ENCODE results near the gene MBOAT1. TPM values are rescaled to one million over a fixed set of nuclear protein-coding genes. Genes with fewer than 3 reads are reported as not detected.

The MBOAT1 gene
- total RNA-seq, 4 donors from 2014 or later = 17.3 to 57.0 (median 45.2) TPM

- Histone ChIP-seq H3K4me1 (peaks cover 0 to 6% (median 2%) of the 10 kb centered on the region in 4 donors), H3K4me3 (no peak overlapping the region), H3K36me3 (no peaks in the 10 kb centered on the region), H3K27me3 (no peaks in the 10 kb centered on the region), H3K9me3 (no peaks in the 10 kb centered on the region), H3K27ac (no peak overlapping the region)
- no peak for DNase-seq
- TF ChIP-seq POLR2A (IDR thresholded peaks at IDR 0.05) (no peak), CTCF (IDR thresholded peaks at IDR 0.05) (no peak)
Observed at GRCh38 chr6:20233007-20233730, 20.9 kb upstream of the MBOAT1 start.

DNA sequence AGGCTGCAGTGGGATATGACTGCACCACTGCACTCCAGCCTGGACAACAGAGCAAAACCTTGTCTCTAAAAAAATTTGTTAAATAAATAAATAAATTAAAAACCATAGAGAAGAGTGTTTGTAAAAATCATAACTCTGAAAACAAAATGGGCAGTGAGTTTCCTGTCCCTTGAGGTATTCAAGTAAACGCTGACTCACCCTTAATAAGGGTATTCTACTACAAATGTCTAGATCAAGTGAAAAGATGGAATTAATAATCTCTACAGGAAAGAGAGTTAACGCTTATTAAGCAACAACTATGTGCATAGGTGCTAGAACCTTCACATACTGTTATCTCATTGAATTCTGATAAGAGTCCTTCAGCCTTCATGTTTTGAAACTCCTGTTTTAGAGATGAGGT, 19.9 kb upstream of the MBOAT1 start:
- DNase-seq = no peak
- H3K36me3 ChIP-seq = no peaks in the 10 kb centered on the region
- H3K27me3 ChIP-seq = no peaks in the 10 kb centered on the region
- H3K27ac ChIP-seq = no peak overlapping the region
- TF ChIP-seq POLR2A (IDR thresholded peaks at IDR 0.05) (no peak), CTCF (IDR thresholded peaks at IDR 0.05) (no peak)
- H3K9me3 ChIP-seq = no peaks in the 10 kb centered on the region
- peaks cover 0 to 4% (median 0%) of the 10 kb centered on the region in 4 donors for H3K4me1 ChIP-seq
- no peak overlapping the region for H3K4me3 ChIP-seq

GRCh38 chr6:20230401-20231119, 18.3 kb upstream of the MBOAT1 start:
- Histone ChIP-seq H3K27ac (no peak overlapping the region), H3K27me3 (no peaks in the 10 kb centered on the region), H3K4me3 (no peak overlapping the region), H3K36me3 (no peaks in the 10 kb centered on the region), H3K4me1 (no peaks in the 10 kb centered on the region), H3K9me3 (no peaks in the 10 kb centered on the region)
- no peak for DNase-seq
- TF ChIP-seq POLR2A (IDR thresholded peaks at IDR 0.05) = no peak
- no peak for TF ChIP-seq CTCF (IDR thresholded peaks at IDR 0.05)

DNA sequence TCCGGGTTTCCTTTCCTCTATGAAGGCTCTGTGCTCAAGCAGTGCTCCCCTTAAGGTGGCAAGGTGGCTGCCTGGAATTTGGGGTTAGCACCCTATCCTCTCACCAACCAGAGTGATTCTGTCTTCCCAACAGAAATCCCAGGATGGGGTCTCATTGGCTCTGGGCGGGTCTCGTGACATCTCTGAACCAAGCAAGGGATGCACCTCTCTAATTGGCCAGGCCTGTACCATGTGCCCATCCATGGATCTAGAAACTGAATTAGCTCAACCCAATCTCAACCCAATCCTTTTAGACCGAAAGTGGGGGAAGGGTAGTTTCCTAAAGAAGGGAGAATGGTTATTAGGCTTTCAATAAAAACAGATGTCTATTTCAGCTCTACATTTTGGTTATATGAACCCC, 17.6 kb upstream of the MBOAT1 start:
- Histone ChIP-seq H3K9me3 (no peaks in the 10 kb centered on the region), H3K27ac (no peak overlapping the region), H3K36me3 (no peaks in the 10 kb centered on the region), H3K4me3 (no peak overlapping the region), H3K4me1 (no peaks in the 10 kb centered on the region), H3K27me3 (no peaks in the 10 kb centered on the region)
- TF ChIP-seq CTCF (IDR thresholded peaks at IDR 0.05) (no peak), POLR2A (IDR thresholded peaks at IDR 0.05) (no peak)
- no peak for DNase-seq

- no peak for DNase-seq
- Histone ChIP-seq H3K27ac (no peak overlapping the region), H3K27me3 (no peaks in the 10 kb centered on the region), H3K9me3 (no peaks in the 10 kb centered on the region), H3K36me3 (no peaks in the 10 kb centered on the region), H3K4me1 (no peaks in the 10 kb centered on the region), H3K4me3 (no peak overlapping the region)
- no peak for TF ChIP-seq POLR2A (IDR thresholded peaks at IDR 0.05)
- no peak for TF ChIP-seq CTCF (IDR thresholded peaks at IDR 0.05)
Observed at GRCh38 chr6:20227350-20227749, 15.1 kb upstream of the MBOAT1 start.

Data from Peyer's patch (tissue), 4 donors.